ENCODE data around the gene CNTRL.
"Not testable (repeated sequence)": the region's sequence is repeated elsewhere in the genome, so short reads cannot be mapped to it uniquely, and the experiment has no call there.

CNTRL gene

DNA sequence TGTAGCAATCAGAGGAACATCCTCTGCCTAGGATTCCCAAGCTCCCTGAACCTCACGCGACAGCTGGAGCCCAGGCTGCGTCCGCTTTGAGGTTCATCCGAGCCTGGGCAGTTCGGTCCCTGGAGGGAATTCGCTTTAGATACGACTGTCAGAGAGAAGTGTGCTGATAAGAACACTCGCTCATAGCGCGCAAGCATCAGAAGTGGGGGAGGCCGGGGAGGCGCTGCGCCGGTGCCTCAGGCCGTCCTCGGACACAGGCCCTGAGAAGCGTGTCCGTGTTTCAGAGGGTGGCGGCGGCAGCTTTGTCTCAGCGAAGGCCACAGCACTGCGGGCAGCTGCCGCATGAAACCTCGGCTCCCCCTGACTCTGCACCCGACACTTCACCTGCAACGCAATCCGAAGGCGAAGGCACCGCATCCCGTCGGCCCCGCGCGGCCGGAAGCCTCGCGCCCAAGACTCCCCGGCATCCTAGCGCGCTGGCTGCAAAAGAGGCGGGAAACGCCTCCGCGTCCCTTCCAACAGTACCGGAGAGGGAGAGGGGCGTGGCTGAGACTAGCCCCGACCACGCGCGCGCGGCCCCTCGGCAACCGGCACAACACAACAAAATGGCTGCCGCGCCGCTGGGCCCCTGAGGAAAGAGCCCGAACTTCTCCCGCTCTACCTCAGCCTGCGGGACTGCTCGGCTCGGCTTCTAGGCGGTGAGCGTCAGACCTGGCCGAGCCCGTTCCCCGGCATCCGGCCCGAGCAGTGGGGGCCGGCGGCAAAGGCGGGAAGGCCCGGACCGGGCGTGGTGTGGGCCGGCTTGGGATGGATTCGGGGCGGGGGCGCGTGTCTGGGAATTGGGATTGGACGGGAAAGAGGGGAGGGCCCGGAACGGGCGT lies at the start of gene CNTRL:
CNTRL (plus strand) TSS at position 586 of the 881 bp plus-strand sequence. CDS start 13,372 bp downstream, outside the sequence.
- H3K4me1 Mint-ChIP-seq: peaks cover 28 to 67% of the 10 kb centered on the region in 2 donors

GRCh38 chr9:121026260-121026691 lies 48.5 kb upstream of the CNTRL start:
- Mint-ChIP-seq H3K36me3 (peaks cover 0 to 5% of the 10 kb centered on the region in 2 donors), H3K27ac (no peak overlapping the region), H3K4me3 (no peak overlapping the region), H3K27me3 (no peaks in the 10 kb centered on the region), H3K4me1 (peaks cover 0 to 2% of the 10 kb centered on the region in 2 donors), H3K9me3 (no peaks in the 10 kb centered on the region)
- ATAC-seq (replicated peaks) (no peak), DNase-seq (no peak)

More for the DNA sequence above, at the start of gene CNTRL:
- peak; percentile 76 to 79 for ATAC-seq (replicated peaks)
- H3K9me3 Mint-ChIP-seq: peaks cover 0 to 5% of the 10 kb centered on the region in 2 donors
- H3K4me3 Mint-ChIP-seq: peak within 1 kb of the TSS; percentile 98 to 100
- peak; percentile 88 for DNase-seq
- no peaks in the 10 kb centered on the region for H3K27me3 Mint-ChIP-seq
- peaks cover 2 to 7% of the 10 kb centered on the region in 2 donors for H3K36me3 Mint-ChIP-seq
- peak within 1 kb of the TSS; percentile 100 for H3K27ac Mint-ChIP-seq

DNA sequence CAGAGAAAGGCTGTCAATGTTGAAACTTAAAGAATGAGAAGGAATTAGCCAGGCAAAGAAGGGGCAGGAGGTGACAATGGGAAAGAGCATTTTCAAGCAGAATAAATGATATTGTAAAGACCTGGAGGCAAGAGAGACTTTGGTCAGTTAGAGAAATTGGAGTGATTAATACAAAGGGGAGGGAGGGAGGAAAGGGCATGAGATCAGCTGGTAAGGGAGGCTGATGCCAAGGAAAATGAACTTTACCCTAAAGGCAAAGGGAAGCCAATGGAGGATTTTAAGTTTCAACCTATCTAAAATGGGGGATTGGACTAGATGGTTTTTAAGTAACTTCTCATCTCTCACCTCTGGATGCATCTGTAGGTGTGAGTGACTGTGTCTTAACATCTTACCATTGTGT lies 48.0 kb upstream of the CNTRL start:
- Mint-ChIP-seq H3K4me1 (peaks cover 0 to 2% of the 10 kb centered on the region in 2 donors), H3K36me3 (peaks cover 0 to 5% of the 10 kb centered on the region in 2 donors), H3K9me3 (no peaks in the 10 kb centered on the region), H3K4me3 (no peak overlapping the region), H3K27ac (no peak overlapping the region), H3K27me3 (no peaks in the 10 kb centered on the region)
- DNase-seq: no peak
- no peak for ATAC-seq (replicated peaks)

DNA sequence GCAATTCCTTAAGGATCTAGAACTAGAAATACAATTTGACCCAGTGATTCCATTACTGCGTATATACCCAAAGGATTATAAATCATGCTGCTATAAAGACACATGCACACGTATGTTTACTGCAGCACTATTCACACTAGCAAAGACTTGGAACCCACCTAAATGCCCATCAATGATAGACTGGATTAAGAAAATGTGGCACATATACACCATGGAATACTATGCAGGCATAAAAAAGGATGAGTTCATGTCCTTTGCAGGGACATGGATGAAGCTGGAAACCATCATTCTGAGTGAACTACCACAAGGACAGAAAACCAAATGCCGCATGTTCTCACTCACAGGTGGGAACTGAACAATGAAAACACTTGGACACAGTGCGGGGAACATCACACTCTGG lies 46.5 kb upstream of the CNTRL start:
- H3K27me3 Mint-ChIP-seq; H3K36me3 Mint-ChIP-seq; H3K9me3 Mint-ChIP-seq; DNase-seq; H3K4me3 Mint-ChIP-seq; H3K27ac Mint-ChIP-seq; H3K4me1 Mint-ChIP-seq; ATAC-seq (replicated peaks): not testable (repeated sequence)

GRCh38 chr9:121029469-121029868 lies 45.3 kb upstream of the CNTRL start:
- H3K9me3 Mint-ChIP-seq: no peaks in the 10 kb centered on the region
- no peak for DNase-seq
- H3K27me3 Mint-ChIP-seq: no peaks in the 10 kb centered on the region
- ATAC-seq (replicated peaks): no peak
- no peak overlapping the region for H3K27ac Mint-ChIP-seq
- peaks cover 0 to 2% of the 10 kb centered on the region in 2 donors for H3K4me1 Mint-ChIP-seq
- H3K4me3 Mint-ChIP-seq: no peak overlapping the region
- peaks cover 0 to 5% of the 10 kb centered on the region in 2 donors for H3K36me3 Mint-ChIP-seq

GRCh38 chr9:121034529-121034928 lies 40.2 kb upstream of the CNTRL start:
- H3K36me3 Mint-ChIP-seq: peaks cover 0 to 2% of the 10 kb centered on the region in 2 donors
- H3K4me1 Mint-ChIP-seq: no peaks in the 10 kb centered on the region
- H3K9me3 Mint-ChIP-seq: peaks cover 0 to 5% of the 10 kb centered on the region in 2 donors
- no peak overlapping the region for H3K4me3 Mint-ChIP-seq
- DNase-seq (no peak), ATAC-seq (replicated peaks) (no peak)
- H3K27me3 Mint-ChIP-seq: no peaks in the 10 kb centered on the region
- no peak overlapping the region for H3K27ac Mint-ChIP-seq

GRCh38 chr9:121035717-121036116 lies 39.0 kb upstream of the CNTRL start:
- H3K9me3 Mint-ChIP-seq; H3K27me3 Mint-ChIP-seq; ATAC-seq (replicated peaks); DNase-seq; H3K36me3 Mint-ChIP-seq; H3K4me1 Mint-ChIP-seq; H3K4me3 Mint-ChIP-seq; H3K27ac Mint-ChIP-seq: not testable (repeated sequence)

DNA sequence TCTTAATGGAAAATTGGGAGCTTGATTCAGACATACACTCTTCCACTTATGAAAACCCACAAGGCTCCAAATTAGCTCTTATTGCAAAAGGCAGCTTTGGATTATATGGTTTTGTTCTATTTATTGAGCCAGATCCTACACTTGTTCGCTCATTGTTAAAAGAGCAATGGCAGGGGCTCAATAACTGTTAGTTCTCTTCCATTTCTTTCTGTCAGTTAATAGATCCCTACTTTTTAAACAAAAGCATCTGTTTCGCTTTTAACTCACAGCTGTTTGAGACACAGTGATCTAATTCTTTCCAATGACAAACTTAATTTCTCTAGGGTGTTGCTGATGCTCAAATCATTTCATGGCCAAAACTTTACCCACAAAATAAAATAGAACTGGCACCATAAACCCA lies 36.4 kb upstream of the CNTRL start:
- Mint-ChIP-seq H3K27me3 (no peaks in the 10 kb centered on the region), H3K9me3 (peaks cover 0 to 5% of the 10 kb centered on the region in 2 donors), H3K4me3 (no peak overlapping the region), H3K4me1 (no peaks in the 10 kb centered on the region), H3K27ac (no peak overlapping the region), H3K36me3 (peaks cover 0 to 2% of the 10 kb centered on the region in 2 donors)
- ATAC-seq (replicated peaks) (no peak), DNase-seq (no peak)

DNA sequence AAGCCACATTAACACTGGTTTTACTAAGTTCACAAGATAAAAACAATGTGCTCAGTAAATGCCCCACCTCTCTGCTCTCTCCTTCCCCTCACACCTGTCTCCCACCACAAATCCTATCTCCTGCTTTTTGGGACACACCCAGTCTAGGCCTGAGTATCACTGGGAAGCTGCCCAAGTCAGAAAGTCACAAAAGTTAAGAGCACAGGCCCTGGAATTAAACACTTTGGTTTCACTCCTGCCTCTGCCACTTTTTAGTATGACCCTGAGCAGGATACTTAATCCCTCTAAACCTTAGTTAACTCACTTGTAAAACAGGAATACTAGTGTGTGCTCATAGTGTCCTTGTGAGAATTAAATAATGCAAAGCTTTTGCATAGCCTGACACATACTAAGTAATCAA lies 36.0 kb upstream of the CNTRL start:
- no peak overlapping the region for H3K4me3 Mint-ChIP-seq
- H3K27me3 Mint-ChIP-seq: no peaks in the 10 kb centered on the region
- no peak overlapping the region for H3K27ac Mint-ChIP-seq
- DNase-seq (no peak), ATAC-seq (replicated peaks) (no peak)
- H3K4me1 Mint-ChIP-seq: no peaks in the 10 kb centered on the region
- H3K36me3 Mint-ChIP-seq: peaks cover 0 to 2% of the 10 kb centered on the region in 2 donors
- H3K9me3 Mint-ChIP-seq: peaks cover 0 to 5% of the 10 kb centered on the region in 2 donors

GRCh38 chr9:121048175-121048574 lies 26.6 kb upstream of the CNTRL start:
- no peak overlapping the region for H3K27ac Mint-ChIP-seq
- H3K27me3 Mint-ChIP-seq: no peaks in the 10 kb centered on the region
- H3K9me3 Mint-ChIP-seq: no peaks in the 10 kb centered on the region
- no peak for DNase-seq
- no peaks in the 10 kb centered on the region for H3K4me1 Mint-ChIP-seq
- ATAC-seq (replicated peaks): no peak
- no peaks in the 10 kb centered on the region for H3K36me3 Mint-ChIP-seq
- H3K4me3 Mint-ChIP-seq: no peak overlapping the region

GRCh38 chr9:121048618-121049017 lies 26.1 kb upstream of the CNTRL start:
- no peak overlapping the region for H3K4me3 Mint-ChIP-seq
- no peaks in the 10 kb centered on the region for H3K9me3 Mint-ChIP-seq
- H3K4me1 Mint-ChIP-seq: no peaks in the 10 kb centered on the region
- H3K27me3 Mint-ChIP-seq: no peaks in the 10 kb centered on the region
- no peaks in the 10 kb centered on the region for H3K36me3 Mint-ChIP-seq
- no peak for ATAC-seq (replicated peaks)
- no peak overlapping the region for H3K27ac Mint-ChIP-seq
- DNase-seq: no peak

GRCh38 chr9:121050128-121050988 lies 24.4 kb upstream of the CNTRL start, which contains the start of gene C5:
C5 (minus strand) TSS chr9:121050275; CDS start chr9:121050246, 29 bp downstream.
- Mint-ChIP-seq H3K4me1 (no peaks in the 10 kb centered on the region), H3K4me3 (no peak within 1 kb of the TSS), H3K27me3 (no peaks in the 10 kb centered on the region), H3K9me3 (no peaks in the 10 kb centered on the region), H3K27ac (no peak within 1 kb of the TSS), H3K36me3 (peaks cover 0 to 1% of the 10 kb centered on the region in 2 donors)
- ATAC-seq (replicated peaks) (no peak), DNase-seq (no peak)

- Mint-ChIP-seq H3K36me3 (peaks cover 6 to 11% of the 10 kb centered on the region in 2 donors), H3K27ac (no peak overlapping the region), H3K9me3 (peaks cover 4 to 6% of the 10 kb centered on the region in 2 donors), H3K4me1 (no peaks in the 10 kb centered on the region), H3K27me3 (no peaks in the 10 kb centered on the region), H3K4me3 (no peak overlapping the region)
- DNase-seq (no peak), ATAC-seq (replicated peaks) (no peak)
Observed at GRCh38 chr9:121053544-121053943, 21.2 kb upstream of the CNTRL start.

DNA sequence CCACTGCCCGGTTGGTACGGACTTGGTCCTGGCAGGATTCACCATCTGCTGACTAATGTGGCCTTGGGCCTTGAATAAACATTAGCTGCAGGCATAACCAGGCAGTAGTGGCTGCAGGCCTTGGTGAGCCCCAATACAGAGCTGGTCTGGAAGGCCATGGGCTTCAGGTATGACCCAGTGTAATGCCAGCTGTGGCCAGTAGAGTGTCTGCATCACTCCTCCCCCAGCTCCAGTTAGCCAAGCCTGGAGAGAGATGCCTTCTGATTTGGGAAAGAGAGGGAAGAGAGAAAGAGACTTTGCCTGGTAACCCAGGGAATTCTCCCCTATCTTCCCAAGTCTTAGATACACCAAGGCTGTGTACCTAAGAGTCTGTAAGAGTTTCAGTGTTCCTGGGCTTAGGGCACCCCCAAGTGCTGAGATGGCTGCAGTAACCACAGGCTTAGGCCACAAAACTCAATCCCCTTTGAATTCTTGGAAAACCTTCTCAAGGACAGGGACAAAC lies 19.1 kb upstream of the CNTRL start:
- Mint-ChIP-seq H3K27ac (no peak overlapping the region), H3K4me3 (no peak overlapping the region), H3K4me1 (peaks cover 0 to 7% of the 10 kb centered on the region in 2 donors), H3K27me3 (no peaks in the 10 kb centered on the region), H3K36me3 (peaks cover 6 to 11% of the 10 kb centered on the region in 2 donors), H3K9me3 (peaks cover 4 to 6% of the 10 kb centered on the region in 2 donors)
- ATAC-seq (replicated peaks) (peak; percentile 45 to 49), DNase-seq (no peak)

All from stimulated activated naive B cell treated with anti-CD40 and anti-IgM and Interleukin-4, amounts not matched to agents 10 μg/mL and 1 μg/mL and 100 μg/mL, for 72 hours (primary cell).